Measurements from ENCODE around the gene PLIN3. TPM values are rescaled to one million over a fixed set of nuclear protein-coding genes. Genes with fewer than 3 reads are reported as not detected.

Gene PLIN3
- polyA plus RNA-seq, 1 donor (not counting 4 experiments of a cell fraction or from before 2014, with no cell fraction given), result 70.7 TPM

GRCh38 chr19:4914736-4915501, 47.5 kb upstream of the PLIN3 start:
- TF ChIP-seq EZH2 (IDR thresholded peaks at IDR 0.05; ENCODE audit: low read length), result no peak
- no peak for TF ChIP-seq CTCF (optimal IDR thresholded peaks at IDR 0.05 in 1 of 3, IDR thresholded peaks at IDR 0.05 in 1 of 3, conservative IDR thresholded peaks at IDR 0.05 in 1 of 3; ENCODE audit: extremely low read depth in 1 of 3, insufficient read depth in 2 of 3, low read length in 3 of 3)
- Histone ChIP-seq H3K36me3 (ENCODE audit: control insufficient read depth in 2 of 2, extremely low read depth in 1 of 2, insufficient read depth in 2 of 2, low read length in 2 of 2) (peaks cover 0 to 16% of the 10 kb centered on the region in 2 experiments), H3K4me2 (ENCODE audit: control insufficient read depth, extremely low read depth, insufficient read depth, low read depth, low read length) (peak overlapping the region; percentile 87), H3K9me1 (ENCODE audit: control insufficient read depth, extremely low read depth, insufficient read depth, low read length) (peaks cover 2% of the 10 kb centered on the region), H3K9me3 (ENCODE audit: control insufficient read depth, low read depth, low read length) (no peaks in the 10 kb centered on the region), H3K79me2 (ENCODE audit: control insufficient read depth, insufficient read depth, low read length) (peaks cover 53% of the 10 kb centered on the region), H3K4me1 (ENCODE audit: control insufficient read depth, extremely low read depth, insufficient read depth, low read length) (peaks cover 41% of the 10 kb centered on the region), H3K9ac (ENCODE audit: control insufficient read depth, extremely low read depth, insufficient read depth, low read length) (peak overlapping the region; percentile 50), H3K27me3 (ENCODE audit: control insufficient read depth, extremely low read depth, insufficient read depth, low read length) (no peaks in the 10 kb centered on the region), H3K4me3 (ENCODE audit: control insufficient read depth in 2 of 3, extremely low read depth in 1 of 3, insufficient read depth in 2 of 3, low read depth in 1 of 3, low read length in 3 of 3) (peak overlapping the region in 2 of 3 experiments; percentile 1 to 5), H3K27ac (ENCODE audit: control insufficient read depth, insufficient read depth, low read length) (peak overlapping the region; percentile 26), H2AFZ (ENCODE audit: control insufficient read depth, low read length) (peak overlapping the region; percentile 40), H4K20me1 (ENCODE audit: control insufficient read depth, extremely low read depth, insufficient read depth, low read length) (no peaks in the 10 kb centered on the region)
- dilution Hi-C loops (cut with MboI; ENCODE audit: extremely low pct_ligation_motif_present, low sequenced_read_pairs), result no loop called here
- peak; percentile 58 for DNase-seq (ENCODE audit: low read depth, low spot score)
- peak; percentile 79 for FAIRE-seq

GRCh38 chr19:4913996-4914735, 46.7 kb upstream of the PLIN3 start:
- dilution Hi-C loops (cut with MboI; ENCODE audit: extremely low pct_ligation_motif_present, low sequenced_read_pairs), result no loop called here
- Histone ChIP-seq H3K4me3 (ENCODE audit: control insufficient read depth in 2 of 3, extremely low read depth in 1 of 3, insufficient read depth in 2 of 3, low read depth in 1 of 3, low read length in 3 of 3) (peak overlapping the region in 2 of 3 experiments; percentile 1 to 5), H3K4me2 (ENCODE audit: control insufficient read depth, extremely low read depth, insufficient read depth, low read depth, low read length) (peak overlapping the region; percentile 87), H2AFZ (ENCODE audit: control insufficient read depth, low read length) (no peak overlapping the region), H3K36me3 (ENCODE audit: control insufficient read depth in 2 of 2, extremely low read depth in 1 of 2, insufficient read depth in 2 of 2, low read length in 2 of 2) (peaks cover 0 to 16% of the 10 kb centered on the region in 2 experiments), H3K9me3 (ENCODE audit: control insufficient read depth, low read depth, low read length) (no peaks in the 10 kb centered on the region), H3K9ac (ENCODE audit: control insufficient read depth, extremely low read depth, insufficient read depth, low read length) (peak overlapping the region; percentile 50), H3K27me3 (ENCODE audit: control insufficient read depth, extremely low read depth, insufficient read depth, low read length) (no peaks in the 10 kb centered on the region), H3K9me1 (ENCODE audit: control insufficient read depth, extremely low read depth, insufficient read depth, low read length) (peaks cover 2% of the 10 kb centered on the region), H4K20me1 (ENCODE audit: control insufficient read depth, extremely low read depth, insufficient read depth, low read length) (no peaks in the 10 kb centered on the region), H3K27ac (ENCODE audit: control insufficient read depth, insufficient read depth, low read length) (peak overlapping the region; percentile 26), H3K79me2 (ENCODE audit: control insufficient read depth, insufficient read depth, low read length) (peaks cover 53% of the 10 kb centered on the region), H3K4me1 (ENCODE audit: control insufficient read depth, extremely low read depth, insufficient read depth, low read length) (peaks cover 41% of the 10 kb centered on the region)
- FAIRE-seq, result peak; percentile 41
- DNase-seq (ENCODE audit: low read depth, low spot score), result no peak
- no peak for TF ChIP-seq CTCF (optimal IDR thresholded peaks at IDR 0.05 in 1 of 3, IDR thresholded peaks at IDR 0.05 in 1 of 3, conservative IDR thresholded peaks at IDR 0.05 in 1 of 3; ENCODE audit: extremely low read depth in 1 of 3, insufficient read depth in 2 of 3, low read length in 3 of 3)
- no peak for TF ChIP-seq EZH2 (IDR thresholded peaks at IDR 0.05; ENCODE audit: low read length)

Data from keratinocyte (primary cell).